GM12865 (cell line): ENCODE measurements around the gene INPP5A.

Source experiments
- DNase-seq: peaks from one replicate; pipeline ENCODE4 v3.0.0; 2010; ENCODE audit warnings: low read depth
- H3K4me3 ChIP-seq: 2 replicates; pipeline ENCODE4 v1.5.1; 2011; ENCODE audit warnings: mild to moderate bottlenecking, low read depth, low read length, control low read depth
- CTCF ChIP-seq: IDR thresholded peaks from 2 replicates; pipeline ENCODE4 v1.5.1; 2011; ENCODE audit warnings: low read length, control low read depth, low read depth, inconsistent platforms; ENCODE audit not compliant: insufficient read depth; ENCODE audit errors: missing control alignments

The INPP5A gene

GRCh38 chr10:132812520-132812919 is 274.9 kb downstream of the INPP5A start:
- no peak for TF ChIP-seq CTCF
- DNase-seq, result no peak
- no peak overlapping the region for H3K4me3 ChIP-seq

- no peak for TF ChIP-seq CTCF
- H3K4me3 ChIP-seq, result no peak overlapping the region
- no peak for DNase-seq
These were observed 275.4 kb downstream of the INPP5A start for GRCh38 chr10:132813001-132813401.

- H3K4me3 ChIP-seq, result no peak overlapping the region
- DNase-seq, result no peak
- TF ChIP-seq CTCF, result no peak
These were observed 276.2 kb downstream of the INPP5A start for GRCh38 chr10:132813560-132814468.

GRCh38 chr10:132814469-132814856 is 276.9 kb downstream of the INPP5A start:
- TF ChIP-seq CTCF, result no peak
- DNase-seq, result no peak
- H3K4me3 ChIP-seq, result no peak overlapping the region

GRCh38 chr10:132815168-132815857 is 277.7 kb downstream of the INPP5A start:
- no peak for TF ChIP-seq CTCF
- DNase-seq, result no peak
- H3K4me3 ChIP-seq, result no peak overlapping the region

- DNase-seq, result no peak
- TF ChIP-seq CTCF, result no peak
These were observed 279.1 kb downstream of the INPP5A start for GRCh38 chr10:132816718-132817117.

More at GRCh38 chr10:132816718-132817117, 279.1 kb downstream of the INPP5A start:
- H3K4me3 ChIP-seq, result no peak overlapping the region
